GM12875 (cell line): ENCODE measurements around the gene PARD3B.

ENCODE experiments used
- H3K4me3 ChIP-seq: one replicate; pipeline ENCODE4 v1.5.1; 2011; ENCODE audit warnings: low read depth, low read length, control low read depth
- TF ChIP-seq, protein P1 (sequence below): IDR thresholded peaks from 2 replicates; pipeline ENCODE4 v1.5.1; 2011; ENCODE audit warnings: low read depth, mild to moderate bottlenecking, control low read depth, inconsistent platforms, low read length, moderate library complexity, borderline replicate concordance; ENCODE audit not compliant: insufficient read depth

Gene PARD3B

GRCh38 chr2:205657579-205657978 is 1112.3 kb downstream of the PARD3B start:
- TF ChIP-seq, protein P1, sequence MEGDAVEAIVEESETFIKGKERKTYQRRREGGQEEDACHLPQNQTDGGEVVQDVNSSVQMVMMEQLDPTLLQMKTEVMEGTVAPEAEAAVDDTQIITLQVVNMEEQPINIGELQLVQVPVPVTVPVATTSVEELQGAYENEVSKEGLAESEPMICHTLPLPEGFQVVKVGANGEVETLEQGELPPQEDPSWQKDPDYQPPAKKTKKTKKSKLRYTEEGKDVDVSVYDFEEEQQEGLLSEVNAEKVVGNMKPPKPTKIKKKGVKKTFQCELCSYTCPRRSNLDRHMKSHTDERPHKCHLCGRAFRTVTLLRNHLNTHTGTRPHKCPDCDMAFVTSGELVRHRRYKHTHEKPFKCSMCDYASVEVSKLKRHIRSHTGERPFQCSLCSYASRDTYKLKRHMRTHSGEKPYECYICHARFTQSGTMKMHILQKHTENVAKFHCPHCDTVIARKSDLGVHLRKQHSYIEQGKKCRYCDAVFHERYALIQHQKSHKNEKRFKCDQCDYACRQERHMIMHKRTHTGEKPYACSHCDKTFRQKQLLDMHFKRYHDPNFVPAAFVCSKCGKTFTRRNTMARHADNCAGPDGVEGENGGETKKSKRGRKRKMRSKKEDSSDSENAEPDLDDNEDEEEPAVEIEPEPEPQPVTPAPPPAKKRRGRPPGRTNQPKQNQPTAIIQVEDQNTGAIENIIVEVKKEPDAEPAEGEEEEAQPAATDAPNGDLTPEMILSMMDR: no peak
- H3K4me3 ChIP-seq: no peak overlapping the region

GRCh38 chr2:205658068-205658467 is 1112.8 kb downstream of the PARD3B start:
- no peak overlapping the region for H3K4me3 ChIP-seq
- TF ChIP-seq, protein P1: no peak

GRCh38 chr2:205658572-205658971 is 1113.3 kb downstream of the PARD3B start:
- H3K4me3 ChIP-seq: no peak overlapping the region
- TF ChIP-seq, protein P1: no peak

- TF ChIP-seq, protein P1: no peak
- no peak overlapping the region for H3K4me3 ChIP-seq
Observed at GRCh38 chr2:205659922-205660321, 1114.6 kb downstream of the PARD3B start.

DNA sequence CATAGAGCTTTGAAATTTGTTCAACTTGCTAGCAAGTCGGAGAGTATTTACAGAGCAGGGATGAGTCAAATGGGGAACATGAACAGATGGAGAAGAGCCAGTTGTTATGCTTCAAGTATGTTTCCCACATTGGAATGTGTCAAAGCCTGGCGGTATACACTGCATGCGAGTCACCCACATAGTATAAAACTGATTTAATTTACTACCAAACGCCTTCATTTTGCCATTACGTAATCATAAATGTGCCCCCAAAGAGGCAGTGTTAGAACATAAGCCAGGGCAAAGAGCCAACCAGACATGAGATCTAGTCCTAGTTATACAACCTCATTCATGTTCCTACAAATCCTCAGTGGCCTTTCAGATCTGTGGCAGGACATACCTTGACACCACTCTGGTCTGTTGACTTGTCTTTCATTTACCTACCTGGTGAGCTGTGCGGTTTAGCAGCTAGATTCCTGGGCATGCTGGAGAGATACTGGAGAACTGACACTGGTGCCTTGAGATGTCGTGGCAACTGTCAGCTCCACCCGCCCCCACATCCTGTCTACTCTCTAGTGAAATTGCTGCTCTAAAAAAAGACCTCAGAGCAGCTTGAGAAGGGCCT is 1115.3 kb downstream of the PARD3B start:
- TF ChIP-seq, protein P1: no peak
- no peak overlapping the region for H3K4me3 ChIP-seq

- TF ChIP-seq, protein P1: no peak
- H3K4me3 ChIP-seq: no peak overlapping the region
Observed at GRCh38 chr2:205661281-205661680, 1116.0 kb downstream of the PARD3B start.

GRCh38 chr2:205662206-205662965 is 1117.1 kb downstream of the PARD3B start:
- no peak overlapping the region for H3K4me3 ChIP-seq
- TF ChIP-seq, protein P1: no peak
